HepG2 (cell line): ENCODE data around the gene ZC3H18. TPM values are rescaled to one million over a fixed set of nuclear protein-coding genes. Genes with fewer than 3 reads are reported as not detected.

Experiments used
- ARHGAP35 ChIP-seq: sonication (generic); formaldehyde crosslinking; IDR thresholded peaks from 2 replicates; pipeline ENCODE4 v1.9.0; 2022; ENCODE audit warnings: mild to moderate bottlenecking, inconsistent platforms, moderate library complexity, missing genetic modification reagents, borderline replicate concordance
- ASH2L ChIP-seq: fragments of 300-600, 200-600 bp; sonication (generic); IDR thresholded peaks from 2 replicates; pipeline ENCODE4 v1.7.0; 2017; ENCODE audit warnings: low read depth, mild to moderate bottlenecking, moderate library complexity, mixed read lengths, low read length; ENCODE audit not compliant: insufficient read length
- ATRX ChIP-seq: sonication (generic); formaldehyde crosslinking; IDR thresholded peaks from 2 replicates; pipeline ENCODE4 v1.4.0; 2020; ENCODE audit warnings: missing genetic modification reagents, borderline replicate concordance
- CHCHD3 ChIP-seq: sonication (generic); formaldehyde crosslinking; IDR thresholded peaks from 2 replicates; pipeline ENCODE4 v1.8.0; 2022; ENCODE audit warnings: mild to moderate bottlenecking, missing genetic modification reagents, moderate library complexity
- FOSL1 ChIP-seq: sonication (generic); formaldehyde crosslinking; IDR thresholded peaks from 2 replicates; pipeline ENCODE4 v1.9.0; 2021; ENCODE audit warnings: missing genetic modification reagents, borderline replicate concordance
- HNRNPLL ChIP-seq: fragments of 200-400 bp; formaldehyde crosslinking; IDR thresholded peaks from 2 replicates; pipeline ENCODE4 v1.6.1; 2017; ENCODE audit warnings: mild to moderate bottlenecking, low read depth, low read length; ENCODE audit not compliant: poor library complexity, severe bottlenecking
- MTA3 ChIP-seq: sonication (generic); formaldehyde crosslinking; IDR thresholded peaks from 2 replicates; pipeline ENCODE4 v1.4.0; 2020; ENCODE audit warnings: missing genetic modification reagents
- NR3C1 ChIP-seq: sonication (generic); formaldehyde crosslinking; IDR thresholded peaks from 2 replicates; pipeline ENCODE4 v1.4.0; 2020; ENCODE audit warnings: missing genetic modification reagents
- SNAI1 ChIP-seq: sonication (generic); formaldehyde crosslinking; IDR thresholded peaks from 2 replicates; pipeline ENCODE4 v1.5.0; 2020; ENCODE audit warnings: mild to moderate bottlenecking, missing genetic modification reagents, borderline replicate concordance
- SP5 ChIP-seq: IDR thresholded peaks from 2 replicates; pipeline ENCODE4 v1.6.1; 2016; ENCODE audit warnings: low read depth, borderline replicate concordance
- ZBTB42 ChIP-seq: sonication (generic); formaldehyde crosslinking; IDR thresholded peaks from 2 replicates; pipeline ENCODE4 v1.5.0; 2020; ENCODE audit warnings: mild to moderate bottlenecking, missing genetic modification reagents
- ZNF10 ChIP-seq: sonication (generic); formaldehyde crosslinking; IDR thresholded peaks from 2 replicates; pipeline ENCODE4 v1.4.0; 2020; ENCODE audit warnings: mild to moderate bottlenecking, low read depth, missing genetic modification reagents, borderline replicate concordance
- ZNF446 ChIP-seq: sonication (generic); formaldehyde crosslinking; IDR thresholded peaks from 2 replicates; pipeline ENCODE4 v1.5.0; 2020; ENCODE audit warnings: mild to moderate bottlenecking, missing genetic modification reagents
- ZNF451 ChIP-seq: sonication (generic); formaldehyde crosslinking; IDR thresholded peaks from 2 replicates; pipeline ENCODE4 v1.5.0; 2020; ENCODE audit warnings: mild to moderate bottlenecking, missing genetic modification reagents
- ZNF883 ChIP-seq: sonication (generic); formaldehyde crosslinking; IDR thresholded peaks from 2 replicates; pipeline ENCODE4 v1.5.1; 2020; ENCODE audit warnings: mild to moderate bottlenecking, missing genetic modification reagents; ENCODE audit errors: not compliant biosample characterization
- polyA plus RNA-seq, 8 experiments: library from polyadenylated mRNA; depleted of rRNA in 3 of 8; stranded (reverse) in 7 of 8; unstranded in 1 of 8; fragments of >200 nt; fragmentation: Illumina TruSeq in 4 of 8; extraction: Trizol in 4 of 8; gene quantifications; 2 replicates each; pipeline versions ENCODE4 v1.2.1 to v1.2.3, GENCODE V29; 2011 to 2016; ENCODE audit warnings: low read depth in 4 of 8, missing spikeins in 1 of 8, mixed read lengths in 1 of 8; ENCODE audit not compliant: insufficient read depth in 1 of 8
- total RNA-seq, 5 experiments: library from RNA; depleted of rRNA; stranded (reverse); fragments of >200 nt; fragmentation: Illumina TruSeq; extraction: Trizol; gene quantifications; 2 replicates each; pipeline ENCODE4 v1.2.3, GENCODE V29; 2016; ENCODE audit warnings: low read depth in 1 of 5
- TF ChIP-seq, protein P1 (sequence below): sonication (generic); formaldehyde crosslinking; IDR thresholded peaks from 2 replicates; pipeline ENCODE4 v1.8.1; 2023; ENCODE audit warnings: mild to moderate bottlenecking, missing genetic modification reagents, borderline replicate concordance
- TF ChIP-seq, protein P2 (sequence below): sonication (generic); formaldehyde crosslinking; IDR thresholded peaks from 2 replicates; pipeline ENCODE4 v1.4.0; 2020; ENCODE audit warnings: missing genetic modification reagents
- TF ChIP-seq, protein P3 (sequence below): sonication (generic); formaldehyde crosslinking; IDR thresholded peaks from 2 replicates; pipeline ENCODE4 v1.4.0; 2020; ENCODE audit warnings: low read depth, missing genetic modification reagents
- TF ChIP-seq, protein P4 (sequence below): sonication (generic); formaldehyde crosslinking; IDR thresholded peaks from 2 replicates; pipeline ENCODE4 v1.8.0; 2022; ENCODE audit warnings: missing genetic modification reagents, mild to moderate bottlenecking, inconsistent platforms, borderline replicate concordance
- TF ChIP-seq, protein P5 (sequence below): sonication (generic); formaldehyde crosslinking; IDR thresholded peaks from 2 replicates; pipeline ENCODE4 v1.9.0; 2021; ENCODE audit warnings: missing genetic modification reagents, borderline replicate concordance

ZC3H18 gene
- total and polyA plus RNA-seq, 2 of the 13 experiments (the other 11 are each of a cell fraction or from before 2014, with no cell fraction given): 11.2 to 27.4 TPM

DNA sequence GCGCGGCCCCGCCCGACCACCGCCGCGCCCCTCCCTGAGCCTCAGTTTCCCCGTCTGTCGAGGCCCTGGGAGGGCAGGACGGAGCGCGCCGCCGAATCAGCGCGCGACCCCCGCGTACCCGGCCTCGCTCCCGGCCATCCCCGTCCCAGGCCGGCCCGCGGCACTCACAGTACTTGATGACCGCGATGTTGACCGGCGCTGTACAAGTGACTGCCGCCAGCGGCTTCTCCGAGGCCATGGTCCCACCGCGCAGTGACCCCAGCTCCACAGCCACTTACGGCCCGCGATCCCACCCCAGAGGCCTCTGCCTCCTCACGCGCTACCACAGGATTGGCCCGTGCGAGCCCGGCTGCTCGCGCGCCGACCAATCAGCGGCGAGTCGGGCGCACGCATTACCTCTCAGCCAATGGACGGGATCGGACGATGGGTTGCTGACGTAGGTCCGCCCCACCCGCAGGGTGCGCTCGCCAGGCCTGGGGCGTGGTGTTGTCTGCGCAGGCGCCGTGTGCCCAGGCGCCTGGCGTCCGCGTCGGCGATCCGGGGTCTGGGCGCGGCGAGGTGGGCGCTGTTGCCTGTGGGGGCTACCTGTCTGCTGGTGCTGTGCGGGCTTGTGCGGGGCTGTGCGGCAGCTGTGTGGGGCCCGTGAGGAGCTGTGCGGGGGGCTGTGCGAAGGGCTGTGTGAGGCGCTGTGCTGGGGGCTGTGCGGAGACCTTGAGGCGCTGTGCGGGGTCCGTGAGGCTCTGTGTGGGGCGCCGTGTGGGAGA is 92.8 kb downstream of the ZC3H18 start, which contains the start of gene MVD (continued):
- TF ChIP-seq MTA3: no peak
- peak; percentile 54 for TF ChIP-seq SP5 (CRISPR knock-in tag)
- TF ChIP-seq SNAI1: no peak; the same call in 1 of the 2 replicates
- TF ChIP-seq HNRNPLL: peak; percentile 86
- TF ChIP-seq ZNF451: peak; percentile 81
- TF ChIP-seq, protein P1, sequence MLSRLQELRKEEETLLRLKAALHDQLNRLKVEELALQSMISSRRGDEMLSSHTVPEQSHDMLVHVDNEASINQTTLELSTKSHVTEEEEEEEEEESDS (CRISPR knock-in tag): 0 out of 2 replicates have a peak, but pooled peaks have one; percentile 11
- TF ChIP-seq, protein P2, sequence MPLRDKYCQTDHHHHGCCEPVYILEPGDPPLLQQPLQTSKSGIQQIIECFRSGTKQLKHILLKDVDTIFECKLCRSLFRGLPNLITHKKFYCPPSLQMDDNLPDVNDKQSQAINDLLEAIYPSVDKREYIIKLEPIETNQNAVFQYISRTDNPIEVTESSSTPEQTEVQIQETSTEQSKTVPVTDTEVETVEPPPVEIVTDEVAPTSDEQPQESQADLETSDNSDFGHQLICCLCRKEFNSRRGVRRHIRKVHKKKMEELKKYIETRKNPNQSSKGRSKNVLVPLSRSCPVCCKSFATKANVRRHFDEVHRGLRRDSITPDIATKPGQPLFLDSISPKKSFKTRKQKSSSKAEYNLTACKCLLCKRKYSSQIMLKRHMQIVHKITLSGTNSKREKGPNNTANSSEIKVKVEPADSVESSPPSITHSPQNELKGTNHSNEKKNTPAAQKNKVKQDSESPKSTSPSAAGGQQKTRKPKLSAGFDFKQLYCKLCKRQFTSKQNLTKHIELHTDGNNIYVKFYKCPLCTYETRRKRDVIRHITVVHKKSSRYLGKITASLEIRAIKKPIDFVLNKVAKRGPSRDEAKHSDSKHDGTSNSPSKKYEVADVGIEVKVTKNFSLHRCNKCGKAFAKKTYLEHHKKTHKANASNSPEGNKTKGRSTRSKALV: peak; percentile 50; the same call in 1 of the 2 replicates
- TF ChIP-seq, protein P3, sequence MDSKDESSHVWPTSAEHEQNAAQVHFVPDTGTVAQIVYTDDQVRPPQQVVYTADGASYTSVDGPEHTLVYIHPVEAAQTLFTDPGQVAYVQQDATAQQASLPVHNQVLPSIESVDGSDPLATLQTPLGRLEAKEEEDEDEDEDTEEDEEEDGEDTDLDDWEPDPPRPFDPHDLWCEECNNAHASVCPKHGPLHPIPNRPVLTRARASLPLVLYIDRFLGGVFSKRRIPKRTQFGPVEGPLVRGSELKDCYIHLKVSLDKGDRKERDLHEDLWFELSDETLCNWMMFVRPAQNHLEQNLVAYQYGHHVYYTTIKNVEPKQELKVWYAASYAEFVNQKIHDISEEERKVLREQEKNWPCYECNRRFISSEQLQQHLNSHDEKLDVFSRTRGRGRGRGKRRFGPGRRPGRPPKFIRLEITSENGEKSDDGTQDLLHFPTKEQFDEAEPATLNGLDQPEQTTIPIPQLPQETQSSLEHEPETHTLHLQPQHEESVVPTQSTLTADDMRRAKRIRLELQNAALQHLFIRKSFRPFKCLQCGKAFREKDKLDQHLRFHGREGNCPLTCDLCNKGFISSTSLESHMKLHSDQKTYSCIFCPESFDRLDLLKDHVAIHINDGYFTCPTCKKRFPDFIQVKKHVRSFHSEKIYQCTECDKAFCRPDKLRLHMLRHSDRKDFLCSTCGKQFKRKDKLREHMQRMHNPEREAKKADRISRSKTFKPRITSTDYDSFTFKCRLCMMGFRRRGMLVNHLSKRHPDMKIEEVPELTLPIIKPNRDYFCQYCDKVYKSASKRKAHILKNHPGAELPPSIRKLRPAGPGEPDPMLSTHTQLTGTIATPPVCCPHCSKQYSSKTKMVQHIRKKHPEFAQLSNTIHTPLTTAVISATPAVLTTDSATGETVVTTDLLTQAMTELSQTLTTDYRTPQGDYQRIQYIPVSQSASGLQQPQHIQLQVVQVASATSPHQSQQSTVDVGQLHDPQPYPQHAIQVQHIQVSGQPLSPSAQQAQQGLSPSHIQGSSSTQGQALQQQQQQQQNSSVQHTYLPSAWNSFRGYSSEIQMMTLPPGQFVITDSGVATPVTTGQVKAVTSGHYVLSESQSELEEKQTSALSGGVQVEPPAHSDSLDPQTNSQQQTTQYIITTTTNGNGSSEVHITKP (CRISPR knock-in tag): no peak
- no peak for TF ChIP-seq FOSL1
- TF ChIP-seq ASH2L: peak; percentile 96
- TF ChIP-seq ATRX (CRISPR knock-in tag): no peak
- TF ChIP-seq ARHGAP35 (CRISPR knock-in tag): peak; percentile 34; the same call in 1 of the 2 replicates
- TF ChIP-seq CHCHD3: no peak
- peak; percentile 84 for TF ChIP-seq ZNF446 (CRISPR knock-in tag)
- peak; percentile 78 for TF ChIP-seq ZBTB42 (CRISPR knock-in tag)
- TF ChIP-seq ZNF883 (CRISPR knock-in tag): peak; percentile 93
- TF ChIP-seq, protein P4, sequence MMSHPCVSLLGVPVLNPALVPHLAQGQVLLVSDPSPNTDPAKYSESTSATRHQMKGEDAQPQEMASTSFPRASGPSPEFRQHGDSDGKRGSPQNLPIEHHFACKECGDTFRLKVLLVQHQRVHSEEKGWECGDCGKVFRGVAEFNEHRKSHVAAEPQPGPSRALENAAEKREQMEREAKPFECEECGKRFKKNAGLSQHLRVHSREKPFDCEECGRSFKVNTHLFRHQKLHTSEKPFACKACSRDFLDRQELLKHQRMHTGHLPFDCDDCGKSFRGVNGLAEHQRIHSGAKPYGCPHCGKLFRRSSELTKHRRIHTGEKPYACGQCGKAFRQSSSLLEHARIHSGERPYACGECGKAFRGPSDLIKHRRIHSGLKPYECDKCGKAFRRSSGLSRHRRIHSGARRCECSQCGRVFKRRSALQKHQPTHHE (CRISPR knock-in tag): peak; percentile 86; the same call in 1 of the 2 replicates
- TF ChIP-seq NR3C1 (CRISPR knock-in tag): no peak
- no peak for TF ChIP-seq ZNF10
- TF ChIP-seq, protein P5, sequence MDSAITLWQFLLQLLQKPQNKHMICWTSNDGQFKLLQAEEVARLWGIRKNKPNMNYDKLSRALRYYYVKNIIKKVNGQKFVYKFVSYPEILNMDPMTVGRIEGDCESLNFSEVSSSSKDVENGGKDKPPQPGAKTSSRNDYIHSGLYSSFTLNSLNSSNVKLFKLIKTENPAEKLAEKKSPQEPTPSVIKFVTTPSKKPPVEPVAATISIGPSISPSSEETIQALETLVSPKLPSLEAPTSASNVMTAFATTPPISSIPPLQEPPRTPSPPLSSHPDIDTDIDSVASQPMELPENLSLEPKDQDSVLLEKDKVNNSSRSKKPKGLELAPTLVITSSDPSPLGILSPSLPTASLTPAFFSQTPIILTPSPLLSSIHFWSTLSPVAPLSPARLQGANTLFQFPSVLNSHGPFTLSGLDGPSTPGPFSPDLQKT (CRISPR knock-in tag): no peak
